ENCODE data around the gene USP15. TPM values are rescaled to one million over a fixed set of nuclear protein-coding genes. Genes with fewer than 3 reads are reported as not detected.

Gene USP15
- total and polyA plus RNA-seq, 2 donors (not counting 3 experiments of a cell fraction or from before 2014, with no cell fraction given) = 20.0 to 61.8 TPM

DNA sequence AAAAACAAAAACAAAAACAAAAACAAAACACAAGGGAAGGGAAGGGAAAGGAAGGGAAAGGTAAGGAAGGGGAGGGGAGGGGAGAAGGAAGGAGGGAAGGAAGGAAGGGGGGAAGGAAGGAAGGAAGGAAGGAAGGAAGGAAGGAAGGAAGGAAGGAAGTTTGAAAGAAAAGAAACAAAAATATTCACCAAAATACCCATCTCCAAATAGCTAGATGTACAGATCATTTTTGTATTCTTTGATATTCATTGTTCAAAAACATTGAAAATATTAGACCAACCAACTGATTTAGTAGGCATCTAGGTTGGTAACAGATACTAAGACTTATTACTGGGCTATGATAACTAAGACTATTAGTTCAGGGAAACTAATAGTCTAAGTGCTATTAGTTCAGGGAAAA is 39.1 kb upstream of the USP15 start:
- Histone ChIP-seq H3K9me3 (replicated peaks; ENCODE audit: control insufficient read depth, insufficient read depth, low read length) (no peaks in the 10 kb centered on the region), H3K79me2 (ENCODE audit: control insufficient read depth, insufficient read depth, low read length) (no peaks in the 10 kb centered on the region), H3K9me1 (replicated peaks; ENCODE audit: control insufficient read depth, extremely low read depth, insufficient read depth, low read length) (no peaks in the 10 kb centered on the region), H3K27ac (ENCODE audit: insufficient read depth, low read depth, low read length) (no peak overlapping the region), H3K27me3 (ENCODE audit: control insufficient read depth in 2 of 2, insufficient read depth in 2 of 2, low read length in 2 of 2) (no peaks in the 10 kb centered on the region), H3K4me2 (ENCODE audit: insufficient read depth, low read length) (no peak overlapping the region), H3K9ac (replicated peaks; ENCODE audit: extremely low read depth, insufficient read depth, low read length) (no peak overlapping the region), H2AFZ (ENCODE audit: low read depth, low read length) (no peak overlapping the region), H3K4me3 (replicated peaks in 1 of 3; ENCODE audit: insufficient read depth in 1 of 3, low read depth in 1 of 3, low read length in 3 of 3) (no peak overlapping the region), H4K20me1 (replicated peaks; ENCODE audit: control insufficient read depth, extremely low read depth, insufficient read depth, low read length) (no peaks in the 10 kb centered on the region), H3K36me3 (ENCODE audit: control insufficient read depth in 2 of 2, extremely low read depth in 1 of 2, insufficient read depth in 2 of 2, low read length in 2 of 2) (no peaks in the 10 kb centered on the region), H3K4me1 (ENCODE audit: control insufficient read depth, extremely low read depth, insufficient read depth, low read length) (no peaks in the 10 kb centered on the region)
- dilution Hi-C loops (cut with MboI; ENCODE audit: extremely low pct_ligation_motif_present, low sequenced_read_pairs) = no loop called here
- DNase-seq (ENCODE audit: low read depth, low spot score) = no peak
- no TSS peak for BruUV-seq (replicated peaks)
- intact Hi-C loops (cut with micrococcal nuclease) = no loop called here
- TF ChIP-seq JUN (IDR thresholded peaks at IDR 0.05; ENCODE audit: borderline replicate concordance, insufficient read depth, insufficient read length, low read depth) = no peak
- TF ChIP-seq, protein P1, sequence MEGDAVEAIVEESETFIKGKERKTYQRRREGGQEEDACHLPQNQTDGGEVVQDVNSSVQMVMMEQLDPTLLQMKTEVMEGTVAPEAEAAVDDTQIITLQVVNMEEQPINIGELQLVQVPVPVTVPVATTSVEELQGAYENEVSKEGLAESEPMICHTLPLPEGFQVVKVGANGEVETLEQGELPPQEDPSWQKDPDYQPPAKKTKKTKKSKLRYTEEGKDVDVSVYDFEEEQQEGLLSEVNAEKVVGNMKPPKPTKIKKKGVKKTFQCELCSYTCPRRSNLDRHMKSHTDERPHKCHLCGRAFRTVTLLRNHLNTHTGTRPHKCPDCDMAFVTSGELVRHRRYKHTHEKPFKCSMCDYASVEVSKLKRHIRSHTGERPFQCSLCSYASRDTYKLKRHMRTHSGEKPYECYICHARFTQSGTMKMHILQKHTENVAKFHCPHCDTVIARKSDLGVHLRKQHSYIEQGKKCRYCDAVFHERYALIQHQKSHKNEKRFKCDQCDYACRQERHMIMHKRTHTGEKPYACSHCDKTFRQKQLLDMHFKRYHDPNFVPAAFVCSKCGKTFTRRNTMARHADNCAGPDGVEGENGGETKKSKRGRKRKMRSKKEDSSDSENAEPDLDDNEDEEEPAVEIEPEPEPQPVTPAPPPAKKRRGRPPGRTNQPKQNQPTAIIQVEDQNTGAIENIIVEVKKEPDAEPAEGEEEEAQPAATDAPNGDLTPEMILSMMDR (IDR thresholded peaks at IDR 0.05; ENCODE audit: extremely low read depth in 1 of 2, insufficient read depth in 1 of 2, low read depth in 1 of 2, low read length in 2 of 2) = no peak
- TF ChIP-seq GATA2 (IDR thresholded peaks at IDR 0.05; ENCODE audit: insufficient read depth, insufficient read length, low read depth, low read length) = no peak
- ChIA-PET CTCF (interaction anchor here (1.1 kb wide), 1 partner anchor 11 kb away, joined by 5 read pairs; no protein-coding TSS in a partner anchor), POLR2A (no interaction called here)
- no peak for FAIRE-seq

DNA sequence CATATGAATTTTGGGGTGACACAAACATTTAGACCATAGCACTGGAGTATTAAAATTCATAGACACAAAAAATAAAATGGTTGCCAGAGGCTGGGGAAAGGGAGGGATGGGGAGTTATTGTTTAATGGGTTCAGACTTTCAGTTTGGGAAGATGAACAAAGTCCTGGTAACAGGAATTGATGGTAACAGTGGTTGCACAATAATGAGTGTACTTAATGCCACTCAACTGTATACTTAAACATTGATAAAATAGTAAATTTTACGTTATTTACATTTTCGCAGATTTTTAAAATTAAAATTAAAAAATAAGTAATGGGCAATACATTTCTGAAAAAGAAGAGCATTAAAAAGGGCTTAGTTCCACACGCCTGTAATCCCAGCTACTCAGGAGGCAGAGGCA is 35.6 kb upstream of the USP15 start:
- dilution Hi-C loops (cut with MboI; ENCODE audit: extremely low pct_ligation_motif_present, low sequenced_read_pairs) = no loop called here
- H3K4me1 ChIP-seq (ENCODE audit: control insufficient read depth, extremely low read depth, insufficient read depth, low read length) = no peaks in the 10 kb centered on the region
- DNase-seq (ENCODE audit: low read depth, low spot score) = no peak
- no peak overlapping the region for H3K9ac ChIP-seq (replicated peaks; ENCODE audit: extremely low read depth, insufficient read depth, low read length)
- intact Hi-C loops (cut with micrococcal nuclease) = no loop called here
- FAIRE-seq = no peak
- ChIA-PET POLR2A (no interaction called here), CTCF (interaction anchor here (1.1 kb wide), 1 partner anchor 14 kb away, joined by 6 read pairs; no protein-coding TSS in a partner anchor)
- H3K9me3 ChIP-seq (replicated peaks; ENCODE audit: control insufficient read depth, insufficient read depth, low read length) = no peaks in the 10 kb centered on the region
- no peaks in the 10 kb centered on the region for H3K27me3 ChIP-seq (ENCODE audit: control insufficient read depth in 2 of 2, insufficient read depth in 2 of 2, low read length in 2 of 2)
- no TSS peak for BruUV-seq (replicated peaks)
- no peak overlapping the region for H2AFZ ChIP-seq (ENCODE audit: low read depth, low read length)
- no peak overlapping the region for H3K27ac ChIP-seq (ENCODE audit: insufficient read depth, low read depth, low read length)
- no peak overlapping the region for H3K4me3 ChIP-seq (replicated peaks in 1 of 3; ENCODE audit: insufficient read depth in 1 of 3, low read depth in 1 of 3, low read length in 3 of 3)
- H3K36me3 ChIP-seq (ENCODE audit: control insufficient read depth in 2 of 2, extremely low read depth in 1 of 2, insufficient read depth in 2 of 2, low read length in 2 of 2) = no peaks in the 10 kb centered on the region
- TF ChIP-seq JUN (IDR thresholded peaks at IDR 0.05; ENCODE audit: borderline replicate concordance, insufficient read depth, insufficient read length, low read depth) = no peak
- TF ChIP-seq, protein P2, sequence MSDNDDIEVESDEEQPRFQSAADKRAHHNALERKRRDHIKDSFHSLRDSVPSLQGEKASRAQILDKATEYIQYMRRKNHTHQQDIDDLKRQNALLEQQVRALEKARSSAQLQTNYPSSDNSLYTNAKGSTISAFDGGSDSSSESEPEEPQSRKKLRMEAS (IDR thresholded peaks at IDR 0.05; ENCODE audit: insufficient read depth, insufficient read length) = no peak
- TF ChIP-seq GATA2 (IDR thresholded peaks at IDR 0.05; ENCODE audit: insufficient read depth, insufficient read length, low read depth, low read length) = no peak
- no peak for TF ChIP-seq MYC (IDR thresholded peaks at IDR 0.05; ENCODE audit: low read depth, low read length)
- no peak for TF ChIP-seq FOS (IDR thresholded peaks at IDR 0.05; ENCODE audit: borderline replicate concordance, insufficient read depth, low read length)
- TF ChIP-seq, protein P1 (IDR thresholded peaks at IDR 0.05; ENCODE audit: extremely low read depth in 1 of 2, insufficient read depth in 1 of 2, low read depth in 1 of 2, low read length in 2 of 2) = no peak
- TF ChIP-seq EZH2 (IDR thresholded peaks at IDR 0.05; ENCODE audit: borderline replicate concordance, low read depth, low read length, severe bottlenecking) = no peak
- no peak for TF ChIP-seq POLR2AphosphoS5 (IDR thresholded peaks at IDR 0.05; ENCODE audit: insufficient read depth, low read depth, low read length)
- TF ChIP-seq POLR2A (IDR thresholded peaks at IDR 0.05; ENCODE audit: low read depth, low read length) = no peak
- no peaks in the 10 kb centered on the region for H3K9me1 ChIP-seq (replicated peaks; ENCODE audit: control insufficient read depth, extremely low read depth, insufficient read depth, low read length)
- no peak overlapping the region for H3K4me2 ChIP-seq (ENCODE audit: insufficient read depth, low read length)
- no peaks in the 10 kb centered on the region for H3K79me2 ChIP-seq (ENCODE audit: control insufficient read depth, insufficient read depth, low read length)
- H4K20me1 ChIP-seq (replicated peaks; ENCODE audit: control insufficient read depth, extremely low read depth, insufficient read depth, low read length) = no peaks in the 10 kb centered on the region

All from endothelial cell of umbilical vein (primary cell).